Pancreas (tissue), 10 donors: ENCODE measurements around the gene MNT. TPM values are rescaled to one million over a fixed set of nuclear protein-coding genes. Genes with fewer than 3 reads are reported as not detected.

Experiments
- ATAC-seq, 4 donors: fragments of 200-7000 bp; cut with Tn5 transposase; one replicate each; pipeline versions ENCODE4 v1.8.0 to v1.9.1; 2020; ENCODE audit warnings: mild to moderate bottlenecking in 4 of 4, moderate library complexity in 4 of 4
- DNase-seq, 6 donors: peaks; one replicate each; pipeline ENCODE4 v3.0.0-alpha.2; 2020
- FAIRE-seq: peaks from 2 replicates; lab custom pipeline; 2012; peaks lifted over from hg19 to GRCh38; lab: Jason Lieb, UNC
- H3K27ac ChIP-seq, 4 donors: fragments of 200-600 bp; sonication (generic); 1 replicate in 3 of 4; 2 replicates in 1 of 4; pipeline versions ENCODE4 v1.5.0 to v1.8.0; 2020
- H3K27me3 ChIP-seq, 4 donors: fragments of 200-600 bp; one replicate each; pipeline ENCODE4 v1.8.0; 2021
- H3K36me3 ChIP-seq, 3 donors: fragments of 200-600 bp; sonication (generic) in 1 of 3; one replicate each; pipeline versions ENCODE4 v1.5.0 to v1.8.0; 2020 to 2021
- H3K4me1 ChIP-seq, 3 donors: fragments of 200-600 bp; one replicate each; pipeline ENCODE4 v1.8.0; 2021
- H3K4me3 ChIP-seq, 4 donors: fragments of 200-600 bp; sonication (generic) in 2 of 4; one replicate each; pipeline versions ENCODE4 v1.5.0 to v1.8.0; 2020 to 2021
- H3K9me3 ChIP-seq, 4 donors: fragments of 200-600 bp; one replicate each; pipeline ENCODE4 v1.8.0; 2021
- WGBS, 2 donors: extraction: QIAGEN DNeasy Blood & Tissue Kit; methylation state at CpG; one replicate each; pipeline ENCODE4 v1.1.7; 2013; 5-methylcytosine and 5-hydroxymethylcytosine counted together
- intact Hi-C, 3 donors: fragments of 100-400 bp; cut with DNase I; formaldehyde crosslinking; loops; one replicate each; pipeline versions ENCODE4 v1.11.1 to v1.14.2; 2022
- polyA plus RNA-seq, 2 donors: library from polyadenylated mRNA; stranded (reverse); fragments of 200-250 nt; gene quantifications; one replicate each; pipeline ENCODE4 v1.2.3, GENCODE V29; 2013
- total RNA-seq, 6 donors: library from RNA; stranded (reverse); fragmentation: NEBNext Ultra II Directional in 4 of 6; extraction: Animal tissue kit (Norgen Biotek cat#: 25700) in 4 of 6; gene quantifications; one replicate each; pipeline versions ENCODE4 v1.2.1 to v1.2.4, GENCODE V29; 2021 to 2023
- TF ChIP-seq, protein P1 (sequence below), 4 donors: fragments of 200-600 bp; sonication (generic) in 3 of 4; IDR thresholded peaks; one replicate each; pipeline versions ENCODE4 v1.5.0 to v1.8.0; 2021; ENCODE audit warnings: antibody characterized with exemption in 4 of 4
- donor health status: healthy with polysubstance abuse.
- donor health status: DM: no; HTN: no; CAD: no; lungs with moderate emphysema.
- donor health status: DM: no; HTN: no; CAD: no.
- donor health status: control.
- donor health status: control.
- donor health status: Bipolar disorder and iron deficiency.
- donor health status: DM: yes; HTN: yes; CAD: no.
- donor health status: DM: no; HTN: no; CAD: no.
- donor health status: DM: no; HTN: no; CAD: no.
- donor health status: DM: yes; HTN: yes; CAD: no.

The MNT gene
- total and polyA plus RNA-seq, 8 donors, result 8.7 to 15.8 (median 10.3) TPM

DNA sequence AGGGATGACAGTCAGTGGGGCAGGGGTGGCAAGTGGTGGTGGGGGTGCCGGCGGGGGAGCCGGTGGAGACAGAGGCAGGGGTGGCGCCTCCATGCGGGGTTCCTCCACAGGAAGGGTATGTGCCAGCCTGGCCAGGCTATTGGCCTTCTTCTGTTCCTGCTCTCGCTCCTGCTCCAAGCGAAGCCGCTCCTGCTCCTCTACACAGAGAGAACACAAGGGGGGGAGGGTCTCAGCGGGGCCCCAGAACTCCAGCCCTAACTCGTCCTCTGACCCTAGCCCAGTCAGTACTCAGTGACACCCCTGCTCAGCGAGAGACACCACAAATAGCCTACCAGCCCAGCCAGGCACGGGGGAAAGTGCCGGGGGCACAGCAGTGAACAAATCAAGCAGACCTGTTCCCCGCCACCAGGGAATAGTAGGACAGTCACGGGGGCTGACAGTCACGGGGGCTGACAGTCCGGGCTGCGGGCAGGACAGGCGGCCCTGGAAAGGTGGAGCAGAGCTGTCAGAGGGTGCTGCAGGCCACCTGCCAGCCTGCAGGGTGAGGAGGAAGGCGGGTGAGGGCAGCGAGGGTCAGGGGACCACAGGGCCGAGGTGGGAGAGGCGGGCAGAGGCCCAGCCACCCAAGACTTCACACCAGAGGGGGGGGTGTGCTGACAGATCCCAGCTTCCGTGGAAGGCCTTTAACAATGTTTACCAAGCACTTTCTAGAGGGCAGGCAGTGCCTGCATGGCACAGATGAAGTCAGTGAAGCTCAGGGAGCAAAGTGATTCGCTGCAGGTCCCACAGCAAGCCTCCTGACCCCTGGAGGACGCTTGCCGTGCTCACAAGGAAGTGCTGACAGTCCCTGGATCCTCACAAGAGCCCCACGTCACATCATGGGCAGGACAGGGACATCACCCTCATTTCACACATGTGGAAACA is 5.3 kb downstream of the MNT start:
- peak overlapping the region in 1 of 4 donors; percentile 38 for H3K4me3 ChIP-seq
- 68 to 72% methylated on average over 25 to 28 of the region's 28 CpGs for WGBS, 2 donors

DNA sequence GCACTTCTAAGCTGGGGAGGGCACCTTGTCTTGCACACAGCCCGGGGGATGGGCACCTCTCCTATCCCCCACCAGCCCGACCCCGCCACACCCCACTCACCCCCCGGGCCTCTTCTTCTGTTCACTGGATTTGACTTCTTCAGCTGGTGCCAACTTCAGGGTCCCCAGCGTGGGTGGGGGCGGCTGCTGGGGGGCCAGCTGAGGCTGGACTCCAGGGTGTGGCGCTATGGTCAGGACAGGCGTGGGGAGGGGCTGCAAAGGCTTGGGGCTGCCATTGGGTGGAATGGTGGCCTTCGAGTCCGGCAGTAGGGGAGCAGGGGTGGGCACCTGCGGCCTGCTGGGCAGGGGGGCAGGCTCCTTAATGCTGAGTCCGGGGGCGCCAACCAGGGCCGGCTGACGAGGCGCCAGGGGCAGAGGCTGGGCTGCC is 6.1 kb downstream of the MNT start:
- peak; percentile 39 to 81 (median 52) for DNase-seq
- H3K4me1 ChIP-seq, result peaks cover 39 to 54% (median 52%) of the 10 kb centered on the region in 3 donors

More for the DNA sequence above, 5.3 kb downstream of the MNT start:
- H3K27me3 ChIP-seq, result no peaks in the 10 kb centered on the region
- intact Hi-C loops, result no loop called here
- DNase-seq (peak in 3 of 6 donors; percentile 59 to 81 (median 59)), FAIRE-seq (no peak), ATAC-seq (no peak)
- no peaks in the 10 kb centered on the region for H3K9me3 ChIP-seq
- H3K4me1 ChIP-seq, result peaks cover 39 to 54% (median 52%) of the 10 kb centered on the region in 3 donors
- H3K27ac ChIP-seq, result peak overlapping the region; percentile 88 to 99 (median 98)
- TF ChIP-seq, protein P1, sequence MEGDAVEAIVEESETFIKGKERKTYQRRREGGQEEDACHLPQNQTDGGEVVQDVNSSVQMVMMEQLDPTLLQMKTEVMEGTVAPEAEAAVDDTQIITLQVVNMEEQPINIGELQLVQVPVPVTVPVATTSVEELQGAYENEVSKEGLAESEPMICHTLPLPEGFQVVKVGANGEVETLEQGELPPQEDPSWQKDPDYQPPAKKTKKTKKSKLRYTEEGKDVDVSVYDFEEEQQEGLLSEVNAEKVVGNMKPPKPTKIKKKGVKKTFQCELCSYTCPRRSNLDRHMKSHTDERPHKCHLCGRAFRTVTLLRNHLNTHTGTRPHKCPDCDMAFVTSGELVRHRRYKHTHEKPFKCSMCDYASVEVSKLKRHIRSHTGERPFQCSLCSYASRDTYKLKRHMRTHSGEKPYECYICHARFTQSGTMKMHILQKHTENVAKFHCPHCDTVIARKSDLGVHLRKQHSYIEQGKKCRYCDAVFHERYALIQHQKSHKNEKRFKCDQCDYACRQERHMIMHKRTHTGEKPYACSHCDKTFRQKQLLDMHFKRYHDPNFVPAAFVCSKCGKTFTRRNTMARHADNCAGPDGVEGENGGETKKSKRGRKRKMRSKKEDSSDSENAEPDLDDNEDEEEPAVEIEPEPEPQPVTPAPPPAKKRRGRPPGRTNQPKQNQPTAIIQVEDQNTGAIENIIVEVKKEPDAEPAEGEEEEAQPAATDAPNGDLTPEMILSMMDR (IDR thresholded peaks at IDR 0.05), result no peak
- H3K36me3 ChIP-seq, result no peaks in the 10 kb centered on the region

DNA sequence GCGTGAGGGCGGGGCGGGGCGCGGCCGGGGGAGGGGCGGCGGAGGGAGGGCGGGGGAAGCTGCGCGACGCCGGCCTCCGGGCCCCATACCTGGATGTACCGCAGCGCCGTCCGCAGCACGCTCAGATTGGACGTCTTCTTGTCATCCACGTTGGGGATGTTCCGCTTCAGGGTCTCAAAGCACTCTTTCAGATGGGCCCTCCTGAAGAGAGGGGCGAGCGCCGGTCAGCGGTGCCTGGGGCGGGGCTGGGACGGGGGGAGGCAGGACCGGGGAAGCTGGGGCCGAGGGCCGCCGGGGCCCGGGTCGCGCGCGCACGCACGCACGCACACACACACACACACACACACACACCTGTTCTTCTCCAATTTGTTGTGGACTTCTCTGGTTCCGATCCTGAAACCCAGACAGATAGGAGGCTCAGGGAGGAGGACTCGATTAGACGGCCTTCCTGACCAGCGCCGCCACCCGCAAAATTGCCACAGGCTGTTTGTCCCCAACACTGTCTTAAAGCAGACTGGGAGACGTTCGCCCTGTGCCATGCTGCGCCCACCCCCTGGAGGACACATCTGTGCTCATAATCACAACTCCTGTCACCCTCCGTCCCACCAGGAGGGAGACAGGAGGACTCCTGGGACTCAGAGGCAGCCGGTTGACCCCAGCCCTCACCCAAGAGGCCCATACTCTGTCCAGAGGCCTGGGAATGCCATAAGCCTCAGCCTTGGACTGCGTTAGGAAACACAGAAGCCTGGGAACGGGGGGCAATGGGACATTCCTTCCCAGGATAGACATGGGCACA is 6.7 kb downstream of the MNT start:
- Histone ChIP-seq H3K9me3 (no peaks in the 10 kb centered on the region), H3K27ac (peak overlapping the region; percentile 17 to 99 (median 94)), H3K4me3 (peak overlapping the region in 3 of 4 donors; percentile 53 to 87 (median 54)), H3K27me3 (no peaks in the 10 kb centered on the region), H3K36me3 (no peaks in the 10 kb centered on the region), H3K4me1 (peaks cover 39 to 59% (median 52%) of the 10 kb centered on the region in 3 donors)
- peak in 4 of 6 donors; percentile 49 to 82 (median 62) for DNase-seq
- TF ChIP-seq, protein P1 (IDR thresholded peaks at IDR 0.05), result no peak
- FAIRE-seq, result no peak
- 23 to 34% methylated on average over 40 to 48 of the region's 53 CpGs for WGBS, 2 donors
- intact Hi-C loops, result no loop called here
- no peak for ATAC-seq

More for the DNA sequence above, 6.1 kb downstream of the MNT start:
- Histone ChIP-seq H3K27me3 (no peaks in the 10 kb centered on the region), H3K4me3 (no peak overlapping the region), H3K36me3 (no peaks in the 10 kb centered on the region), H3K27ac (peak overlapping the region in 3 of 4 donors; percentile 17 to 99 (median 92)), H3K9me3 (no peaks in the 10 kb centered on the region)
- TF ChIP-seq, protein P1 (IDR thresholded peaks at IDR 0.05), result no peak
- intact Hi-C loops, result no loop called here
- FAIRE-seq, result no peak
- ATAC-seq, result no peak
- WGBS, 2 donors, result 81 to 87% methylated on average over 16 of the region's 16 CpGs

DNA sequence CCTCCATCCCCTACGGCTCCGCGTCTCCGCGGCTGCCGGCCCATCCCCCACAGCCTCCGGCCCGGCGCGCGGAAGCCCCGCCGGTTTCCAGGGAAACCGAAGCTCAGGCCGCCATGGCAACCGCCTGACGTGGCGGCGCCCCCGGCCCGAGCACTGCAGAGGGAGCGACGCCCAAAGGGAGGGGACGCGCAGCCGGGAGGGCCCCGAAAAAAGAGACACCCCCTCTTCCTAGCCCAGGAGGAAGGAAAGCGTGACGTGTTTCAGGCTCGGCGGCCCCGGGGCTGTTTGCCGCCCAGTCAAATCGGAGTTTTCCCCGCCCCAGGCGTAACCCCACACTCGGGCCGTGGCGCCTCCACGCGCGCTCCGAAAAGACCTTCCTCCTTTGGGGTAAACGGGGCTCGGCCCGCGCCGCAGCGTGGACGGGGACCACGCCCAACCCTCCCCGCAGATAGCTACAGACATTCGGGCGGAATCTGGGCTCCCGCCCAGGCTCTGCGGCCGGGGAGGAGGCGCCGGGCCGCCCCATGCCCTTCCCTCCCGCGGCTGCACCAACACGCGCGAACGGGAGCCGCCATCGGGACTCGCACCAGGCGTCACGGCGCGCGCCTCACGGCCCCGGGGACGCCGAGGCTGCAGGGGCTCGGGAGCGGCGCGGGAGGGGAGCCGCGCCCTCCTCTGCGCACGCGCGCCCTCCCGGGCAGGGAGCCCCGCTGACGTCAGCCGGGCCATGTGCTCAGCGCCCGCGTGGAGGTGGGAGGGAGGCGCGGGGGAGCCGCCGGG is 7.5 kb downstream of the MNT start:
- H3K4me3 ChIP-seq, result peak overlapping the region; percentile 53 to 87 (median 54)
- peak; percentile 88 to 96 (median 94) for DNase-seq
- WGBS, 2 donors, result 0% methylated on average over 52 to 95 of the region's 99 CpGs
- intact Hi-C loops, result no loop called here
- FAIRE-seq, result no peak
- H3K4me1 ChIP-seq, result peaks cover 38 to 55% (median 46%) of the 10 kb centered on the region in 3 donors
- H3K9me3 ChIP-seq, result no peaks in the 10 kb centered on the region
- peak; percentile 58 to 72 (median 62) for ATAC-seq
- no peaks in the 10 kb centered on the region for H3K27me3 ChIP-seq
- H3K27ac ChIP-seq, result peak overlapping the region; percentile 92 to 99 (median 98)
- TF ChIP-seq, protein P1 (IDR thresholded peaks at IDR 0.05), result no peak
- no peaks in the 10 kb centered on the region for H3K36me3 ChIP-seq
